HepG2 (cell line): ENCODE results near the gene LDLRAD2. TPM values are rescaled to one million over a fixed set of nuclear protein-coding genes. Genes with fewer than 3 reads are reported as not detected.

Experiments
- ATAC-seq: fragments of 200-7000 bp; cut with Tn5 transposase; 3 replicates; pipeline ENCODE4 v1.9.1; 2020; ENCODE audit warnings: mild to moderate bottlenecking, moderate library complexity
- BruUV-seq: library from RNA; stranded (reverse); fragments of 400-500 nt; replicated peaks from 2 replicates; lab custom pipeline; 2021; lab: Mats Ljungman, UMichigan
- CTCF ChIA-PET: fragments of 300-600 bp; formaldehyde crosslinking; extraction: SDS; loops from one replicate; lab custom pipeline; 2021; ENCODE audit warnings: low total read pairs, inconsistent platforms, low intra/inter-chr PET ratio; lab: Yijun Ruan, JAX
- POLR2A ChIA-PET: fragments of 350-600 bp; sonication (Branson Sonifier 250); formaldehyde crosslinking; loops from one replicate; lab custom pipeline; 2020; ENCODE audit warnings: antibody characterized with exemption, inconsistent platforms; lab: Yijun Ruan, JAX
- DNase-seq: peaks from one replicate; pipeline ENCODE4 v3.0.0-alpha.2; 2015; ENCODE audit warnings: low spot score
- FAIRE-seq: peaks from 3 replicates; lab custom pipeline; 2011; peaks lifted over from hg19 to GRCh38; lab: Jason Lieb, UNC
- H2AFZ ChIP-seq: one replicate; pipeline ENCODE4 v1.6.1; 2011; ENCODE audit warnings: low read length, inconsistent platforms
- H3K27ac ChIP-seq: fragments of 300-600 bp; 3 replicates; pipeline ENCODE4 v1.8.0; 2011; ENCODE audit warnings: mixed run types, mild to moderate bottlenecking, mixed read lengths, low read length, inconsistent platforms; ENCODE audit not compliant: insufficient read depth; ENCODE audit errors: extremely low read length
- H3K27me3 ChIP-seq, 2 experiments: fragments of 200-600 bp in 1 of 2; 2 replicates in 1 of 2; 3 replicates in 1 of 2; pipeline versions ENCODE4 v1.6.0 to v1.8.0; 2011; ENCODE audit warnings: low read length in 2 of 2, mild to moderate bottlenecking in 2 of 2, moderate library complexity in 2 of 2, inconsistent platforms in 1 of 2; ENCODE audit not compliant: insufficient read depth in 2 of 2, control insufficient read depth in 1 of 2
- H3K36me3 ChIP-seq, 2 experiments: fragments of 200-600 bp in 1 of 2; replicated peaks in 1 of 2; 2 replicates in 1 of 2; 3 replicates in 1 of 2; pipeline versions ENCODE4 v1.5.1 to v1.8.0; 2011; ENCODE audit warnings: low read length in 2 of 2, inconsistent platforms in 1 of 2; ENCODE audit not compliant: insufficient read depth in 2 of 2, control insufficient read depth in 1 of 2
- H3K4me1 ChIP-seq: 2 replicates; pipeline ENCODE4 v1.5.1; 2012; ENCODE audit warnings: low read length, inconsistent platforms; ENCODE audit not compliant: insufficient read depth
- H3K4me2 ChIP-seq: 2 replicates; pipeline ENCODE4 v1.6.0; 2011; ENCODE audit warnings: low read depth, low read length, inconsistent platforms
- H3K4me3 ChIP-seq, 3 experiments: fragments of 200-600 bp in 1 of 3; sonication (generic), shearing (Covaris generic) in 1 of 3; replicated peaks in 1 of 3; 2 replicates each; pipeline ENCODE4 v1.5.1; 2011 to 2016; ENCODE audit warnings: low read length in 3 of 3, inconsistent platforms in 2 of 3, low read depth in 2 of 3, mild to moderate bottlenecking in 2 of 3, control low read depth in 1 of 3, mixed read lengths in 1 of 3; ENCODE audit not compliant: insufficient read depth in 1 of 3
- H3K79me2 ChIP-seq: one replicate; pipeline ENCODE4 v1.6.1; 2011; ENCODE audit warnings: low read length, inconsistent platforms; ENCODE audit not compliant: insufficient read depth
- H3K9ac ChIP-seq: 2 replicates; pipeline ENCODE4 v1.6.0; 2011; ENCODE audit warnings: mild to moderate bottlenecking, low read depth, low read length, inconsistent platforms; ENCODE audit not compliant: insufficient read depth
- H3K9me3 ChIP-seq: 2 replicates; pipeline ENCODE4 v1.5.1; 2012; ENCODE audit warnings: mild to moderate bottlenecking, low read length
- H4K20me1 ChIP-seq: 2 replicates; pipeline ENCODE4 v1.6.0; 2011; ENCODE audit warnings: inconsistent platforms, mild to moderate bottlenecking, low read length, moderate library complexity; ENCODE audit not compliant: insufficient read depth
- FOXJ3 ChIP-seq: sonication (generic); formaldehyde crosslinking; IDR thresholded peaks from 2 replicates; pipeline ENCODE4 v1.4.0; 2020; ENCODE audit warnings: missing genetic modification reagents, mild to moderate bottlenecking, borderline replicate concordance
- HMGA1 ChIP-seq: sonication (generic); formaldehyde crosslinking; conservative IDR thresholded peaks from 2 replicates; pipeline ENCODE4 v1.4.0; 2020; ENCODE audit warnings: missing genetic modification reagents
- SMAD1 ChIP-seq: sonication (generic); formaldehyde crosslinking; IDR thresholded peaks from 2 replicates; pipeline ENCODE4 v1.4.0; 2020; ENCODE audit warnings: missing genetic modification reagents, low read depth, mild to moderate bottlenecking, borderline replicate concordance
- TBX3 ChIP-seq: fragments of 450-650 bp; IDR thresholded peaks from 2 replicates; pipeline ENCODE4 v1.6.1; 2017; ENCODE audit warnings: antibody characterized with exemption, mild to moderate bottlenecking, inconsistent platforms, borderline replicate concordance
- TCF7L2 ChIP-seq: IDR thresholded peaks from 2 replicates; pipeline ENCODE4 v1.6.1; 2011; ENCODE audit warnings: mild to moderate bottlenecking, low read depth, low read length, moderate library complexity
- TEAD2 ChIP-seq: sonication (generic); formaldehyde crosslinking; IDR thresholded peaks from 2 replicates; pipeline ENCODE4 v1.9.0; 2021; ENCODE audit warnings: missing genetic modification reagents
- ZNF24 ChIP-seq: fragments of 450-650 bp; IDR thresholded peaks from 2 replicates; pipeline ENCODE4 v1.6.1; 2017; ENCODE audit warnings: antibody characterized with exemption, mild to moderate bottlenecking
- ZNF274 ChIP-seq: sonication (generic); formaldehyde crosslinking; IDR thresholded peaks from 2 replicates; pipeline ENCODE4 v1.5.1; 2020; ENCODE audit warnings: mild to moderate bottlenecking, missing genetic modification reagents
- ZNF432 ChIP-seq: sonication (generic); formaldehyde crosslinking; IDR thresholded peaks from 2 replicates; pipeline ENCODE4 v1.5.0; 2020; ENCODE audit warnings: missing genetic modification reagents, mild to moderate bottlenecking, borderline replicate concordance
- ZNF720 ChIP-seq: sonication (generic); formaldehyde crosslinking; IDR thresholded peaks from 2 replicates; pipeline ENCODE4 v1.4.0; 2020; ENCODE audit warnings: missing genetic modification reagents
- ZNF782 ChIP-seq: sonication (generic); formaldehyde crosslinking; IDR thresholded peaks from 2 replicates; pipeline ENCODE4 v1.4.0; 2020; ENCODE audit warnings: missing genetic modification reagents, mild to moderate bottlenecking, borderline replicate concordance
- WGBS: methylation state at CpG from one replicate; pipeline ENCODE4 v1.1.6; 2017; ENCODE audit warnings: low lambda C conversion rate; 5-methylcytosine and 5-hydroxymethylcytosine counted together
- in situ Hi-C: cut with HindIII; loops from 2 replicates; pipeline ENCODE4 v1.10.0; 2017; ENCODE audit warnings: low pct_unique_long_range_greater_than_20kb; ENCODE audit not compliant: extremely low pct_ligation_motif_present
- intact Hi-C: fragments of 100-400 bp; cut with micrococcal nuclease; formaldehyde crosslinking; loops from one replicate; pipeline ENCODE4 v1.10.0; 2022; ENCODE audit not compliant: unreplicated experiment
- polyA plus RNA-seq, 8 experiments: library from polyadenylated mRNA; depleted of rRNA in 3 of 8; stranded (reverse) in 7 of 8; unstranded in 1 of 8; fragments of >200 nt; fragmentation: Illumina TruSeq in 4 of 8; extraction: Trizol in 4 of 8; gene quantifications; 2 replicates each; pipeline versions ENCODE4 v1.2.1 to v1.2.3, GENCODE V29; 2011 to 2016; ENCODE audit warnings: low read depth in 4 of 8, missing spikeins in 1 of 8, mixed read lengths in 1 of 8; ENCODE audit not compliant: insufficient read depth in 1 of 8
- total RNA-seq, 5 experiments: library from RNA; depleted of rRNA; stranded (reverse); fragments of >200 nt; fragmentation: Illumina TruSeq; extraction: Trizol; gene quantifications; 2 replicates each; pipeline ENCODE4 v1.2.3, GENCODE V29; 2016; ENCODE audit warnings: low read depth in 1 of 5
- TF ChIP-seq, protein P1 (sequence below): sonication (generic); formaldehyde crosslinking; IDR thresholded peaks from 2 replicates; pipeline ENCODE4 v1.8.1; 2023; ENCODE audit warnings: mild to moderate bottlenecking, missing genetic modification reagents
- TF ChIP-seq, protein P2 (sequence below): sonication (generic); formaldehyde crosslinking; IDR thresholded peaks from 2 replicates; pipeline ENCODE4 v1.5.0; 2020; ENCODE audit warnings: mild to moderate bottlenecking, missing genetic modification reagents
- TF ChIP-seq, protein P3 (sequence below): sonication (generic); formaldehyde crosslinking; IDR thresholded peaks from 2 replicates; pipeline ENCODE4 v1.5.0; 2020; ENCODE audit warnings: missing genetic modification reagents
- TF ChIP-seq, protein P4 (sequence below): sonication (generic); formaldehyde crosslinking; IDR thresholded peaks from 2 replicates; pipeline ENCODE4 v1.5.0; 2020; ENCODE audit warnings: missing genetic modification reagents, mild to moderate bottlenecking, borderline replicate concordance
- TF ChIP-seq, protein P5 (sequence below): sonication (generic); formaldehyde crosslinking; IDR thresholded peaks from 2 replicates; pipeline ENCODE4 v1.4.0; 2020; ENCODE audit warnings: mild to moderate bottlenecking, missing genetic modification reagents

The LDLRAD2 gene
- total and polyA plus RNA-seq, 2 of the 13 experiments (the other 11 are each of a cell fraction or from before 2014, with no cell fraction given), result not detected

DNA sequence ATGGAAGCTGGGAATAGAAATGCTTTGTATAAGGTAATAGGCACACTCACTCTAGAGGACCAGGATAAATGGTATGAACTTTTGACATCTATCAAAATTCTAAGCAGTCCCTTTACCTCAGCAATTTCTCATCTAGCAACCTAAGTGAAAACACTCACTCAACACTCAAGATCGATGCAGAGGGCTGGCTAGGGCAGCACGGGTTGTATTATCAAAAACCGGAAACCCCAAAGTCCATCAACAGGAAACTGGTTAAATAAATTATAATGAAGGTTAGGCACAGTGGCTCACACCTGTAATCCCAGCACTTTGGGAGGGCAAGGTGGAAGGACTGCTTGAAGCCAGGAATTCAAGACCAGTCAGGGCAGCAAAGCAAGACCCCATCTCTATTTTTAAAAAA lies 38.5 kb upstream of the LDLRAD2 start:
- ATAC-seq (no peak), FAIRE-seq (no peak), DNase-seq (no peak)
- peaks cover 59% of the 10 kb centered on the region for H4K20me1 ChIP-seq
- POLR2A ChIA-PET, result no interaction called here
- peaks cover 77% of the 10 kb centered on the region for H3K79me2 ChIP-seq
- H3K27ac ChIP-seq, result no peak overlapping the region
- intact Hi-C loops, result no loop called here
- H2AFZ ChIP-seq, result no peak overlapping the region
- no TSS peak for BruUV-seq
- H3K9ac ChIP-seq, result no peak overlapping the region
- H3K36me3 ChIP-seq, result 0 out of 5 replicates have a peak, but pooled peaks cover 0 to 3% of the 10 kb centered on the region in 2 experiments
- H3K4me3 ChIP-seq, result no peak overlapping the region
- in situ Hi-C loops, result no loop called here
- peaks cover 36% of the 10 kb centered on the region for H3K4me1 ChIP-seq
- H3K27me3 ChIP-seq, result no peaks in the 10 kb centered on the region
- CTCF ChIA-PET, result no interaction called here
- TF ChIP-seq TCF7L2 (no peak), HMGA1 (CRISPR knock-in tag) (no peak), ZNF782 (CRISPR knock-in tag) (no peak), TBX3 (no peak), ZNF24 (no peak), SMAD1 (no peak), TEAD2 (CRISPR knock-in tag) (no peak), ZNF274 (no peak), ZNF720 (CRISPR knock-in tag) (no peak), FOXJ3 (CRISPR knock-in tag) (no peak), ZNF432 (CRISPR knock-in tag) (no peak)
- TF ChIP-seq, protein P1, sequence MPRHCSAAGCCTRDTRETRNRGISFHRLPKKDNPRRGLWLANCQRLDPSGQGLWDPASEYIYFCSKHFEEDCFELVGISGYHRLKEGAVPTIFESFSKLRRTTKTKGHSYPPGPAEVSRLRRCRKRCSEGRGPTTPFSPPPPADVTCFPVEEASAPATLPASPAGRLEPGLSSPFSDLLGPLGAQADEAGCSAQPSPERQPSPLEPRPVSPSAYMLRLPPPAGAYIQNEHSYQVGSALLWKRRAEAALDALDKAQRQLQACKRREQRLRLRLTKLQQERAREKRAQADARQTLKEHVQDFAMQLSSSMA (CRISPR knock-in tag), result no peak
- TF ChIP-seq, protein P2, sequence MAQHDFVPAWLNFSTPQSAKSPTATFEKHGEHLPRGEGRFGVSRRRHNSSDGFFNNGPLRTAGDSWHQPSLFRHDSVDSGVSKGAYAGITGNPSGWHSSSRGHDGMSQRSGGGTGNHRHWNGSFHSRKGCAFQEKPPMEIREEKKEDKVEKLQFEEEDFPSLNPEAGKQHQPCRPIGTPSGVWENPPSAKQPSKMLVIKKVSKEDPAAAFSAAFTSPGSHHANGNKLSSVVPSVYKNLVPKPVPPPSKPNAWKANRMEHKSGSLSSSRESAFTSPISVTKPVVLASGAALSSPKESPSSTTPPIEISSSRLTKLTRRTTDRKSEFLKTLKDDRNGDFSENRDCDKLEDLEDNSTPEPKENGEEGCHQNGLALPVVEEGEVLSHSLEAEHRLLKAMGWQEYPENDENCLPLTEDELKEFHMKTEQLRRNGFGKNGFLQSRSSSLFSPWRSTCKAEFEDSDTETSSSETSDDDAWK (CRISPR knock-in tag), result no peak
- TF ChIP-seq, protein P3, sequence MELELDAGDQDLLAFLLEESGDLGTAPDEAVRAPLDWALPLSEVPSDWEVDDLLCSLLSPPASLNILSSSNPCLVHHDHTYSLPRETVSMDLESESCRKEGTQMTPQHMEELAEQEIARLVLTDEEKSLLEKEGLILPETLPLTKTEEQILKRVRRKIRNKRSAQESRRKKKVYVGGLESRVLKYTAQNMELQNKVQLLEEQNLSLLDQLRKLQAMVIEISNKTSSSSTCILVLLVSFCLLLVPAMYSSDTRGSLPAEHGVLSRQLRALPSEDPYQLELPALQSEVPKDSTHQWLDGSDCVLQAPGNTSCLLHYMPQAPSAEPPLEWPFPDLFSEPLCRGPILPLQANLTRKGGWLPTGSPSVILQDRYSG (CRISPR knock-in tag), result no peak
- TF ChIP-seq, protein P4, sequence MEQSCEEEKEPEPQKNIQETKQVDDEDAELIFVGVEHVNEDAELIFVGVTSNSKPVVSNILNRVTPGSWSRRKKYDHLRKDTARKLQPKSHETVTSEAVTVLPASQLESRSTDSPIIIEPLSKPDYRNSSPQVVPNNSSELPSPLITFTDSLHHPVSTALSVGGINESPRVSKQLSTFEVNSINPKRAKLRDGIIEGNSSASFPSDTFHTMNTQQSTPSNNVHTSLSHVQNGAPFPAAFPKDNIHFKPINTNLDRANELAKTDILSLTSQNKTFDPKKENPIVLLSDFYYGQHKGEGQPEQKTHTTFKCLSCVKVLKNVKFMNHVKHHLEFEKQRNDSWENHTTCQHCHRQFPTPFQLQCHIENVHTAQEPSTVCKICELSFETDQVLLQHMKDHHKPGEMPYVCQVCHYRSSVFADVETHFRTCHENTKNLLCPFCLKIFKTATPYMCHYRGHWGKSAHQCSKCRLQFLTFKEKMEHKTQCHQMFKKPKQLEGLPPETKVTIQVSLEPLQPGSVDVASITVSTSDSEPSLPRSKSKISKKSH, result no peak
- TF ChIP-seq, protein P5, sequence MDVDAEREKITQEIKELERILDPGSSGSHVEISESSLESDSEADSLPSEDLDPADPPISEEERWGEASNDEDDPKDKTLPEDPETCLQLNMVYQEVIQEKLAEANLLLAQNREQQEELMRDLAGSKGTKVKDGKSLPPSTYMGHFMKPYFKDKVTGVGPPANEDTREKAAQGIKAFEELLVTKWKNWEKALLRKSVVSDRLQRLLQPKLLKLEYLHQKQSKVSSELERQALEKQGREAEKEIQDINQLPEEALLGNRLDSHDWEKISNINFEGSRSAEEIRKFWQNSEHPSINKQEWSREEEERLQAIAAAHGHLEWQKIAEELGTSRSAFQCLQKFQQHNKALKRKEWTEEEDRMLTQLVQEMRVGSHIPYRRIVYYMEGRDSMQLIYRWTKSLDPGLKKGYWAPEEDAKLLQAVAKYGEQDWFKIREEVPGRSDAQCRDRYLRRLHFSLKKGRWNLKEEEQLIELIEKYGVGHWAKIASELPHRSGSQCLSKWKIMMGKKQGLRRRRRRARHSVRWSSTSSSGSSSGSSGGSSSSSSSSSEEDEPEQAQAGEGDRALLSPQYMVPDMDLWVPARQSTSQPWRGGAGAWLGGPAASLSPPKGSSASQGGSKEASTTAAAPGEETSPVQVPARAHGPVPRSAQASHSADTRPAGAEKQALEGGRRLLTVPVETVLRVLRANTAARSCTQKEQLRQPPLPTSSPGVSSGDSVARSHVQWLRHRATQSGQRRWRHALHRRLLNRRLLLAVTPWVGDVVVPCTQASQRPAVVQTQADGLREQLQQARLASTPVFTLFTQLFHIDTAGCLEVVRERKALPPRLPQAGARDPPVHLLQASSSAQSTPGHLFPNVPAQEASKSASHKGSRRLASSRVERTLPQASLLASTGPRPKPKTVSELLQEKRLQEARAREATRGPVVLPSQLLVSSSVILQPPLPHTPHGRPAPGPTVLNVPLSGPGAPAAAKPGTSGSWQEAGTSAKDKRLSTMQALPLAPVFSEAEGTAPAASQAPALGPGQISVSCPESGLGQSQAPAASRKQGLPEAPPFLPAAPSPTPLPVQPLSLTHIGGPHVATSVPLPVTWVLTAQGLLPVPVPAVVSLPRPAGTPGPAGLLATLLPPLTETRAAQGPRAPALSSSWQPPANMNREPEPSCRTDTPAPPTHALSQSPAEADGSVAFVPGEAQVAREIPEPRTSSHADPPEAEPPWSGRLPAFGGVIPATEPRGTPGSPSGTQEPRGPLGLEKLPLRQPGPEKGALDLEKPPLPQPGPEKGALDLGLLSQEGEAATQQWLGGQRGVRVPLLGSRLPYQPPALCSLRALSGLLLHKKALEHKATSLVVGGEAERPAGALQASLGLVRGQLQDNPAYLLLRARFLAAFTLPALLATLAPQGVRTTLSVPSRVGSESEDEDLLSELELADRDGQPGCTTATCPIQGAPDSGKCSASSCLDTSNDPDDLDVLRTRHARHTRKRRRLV (CRISPR knock-in tag), result no peak
- TF ChIP-seq, all 625 proteins: peak for 0
- no peak overlapping the region for H3K4me2 ChIP-seq
- 96% methylated on average over 3 of the region's 3 CpGs for WGBS
- H3K9me3 ChIP-seq, result no peaks in the 10 kb centered on the region
